NCI-H2029 (cell line): ENCODE measurements around the gene CHI3L1.

Experiments used
- DNase-seq: peaks from one replicate; lab custom pipeline; 2025; lab: John Stamatoyannopoulos, UW

The CHI3L1 gene

DNA sequence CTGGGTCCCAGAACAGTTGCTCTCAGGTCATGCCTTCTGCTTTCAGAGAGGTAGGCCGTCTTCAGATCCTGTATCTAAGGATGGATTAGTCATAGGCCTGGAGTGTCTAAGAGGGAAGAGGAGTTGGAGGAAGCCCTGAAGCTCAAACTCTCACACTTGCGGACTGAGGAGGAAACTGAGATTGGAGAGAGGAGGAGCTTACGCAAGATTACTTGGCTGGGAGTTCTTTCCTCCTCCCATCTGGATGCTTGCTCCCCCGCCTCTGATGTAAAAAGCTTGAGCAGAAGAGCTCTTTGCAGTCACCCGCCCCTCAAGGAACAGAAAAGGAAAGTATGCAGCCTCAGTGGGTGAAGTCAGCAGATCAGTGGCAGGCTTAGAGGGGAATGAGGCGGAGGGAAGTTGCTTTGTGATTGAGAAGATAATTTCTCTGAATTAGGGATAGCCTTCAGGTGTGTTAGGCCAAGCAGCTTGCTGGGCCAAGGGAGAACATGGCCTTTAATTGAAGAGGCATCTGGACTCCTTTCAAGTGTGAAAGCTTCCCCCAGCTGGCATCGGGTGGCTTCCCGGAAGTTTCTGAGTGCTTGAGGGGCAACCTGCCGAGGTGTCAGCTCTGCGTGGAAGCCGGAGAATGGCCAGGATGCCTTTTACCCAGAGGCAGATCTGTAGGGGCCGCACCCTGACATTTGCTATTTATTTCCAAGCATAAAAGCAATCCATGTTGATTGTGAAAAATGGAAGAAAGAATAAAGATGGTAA, 52.4 kb downstream of the CHI3L1 start:
- no peak for DNase-seq

DNA sequence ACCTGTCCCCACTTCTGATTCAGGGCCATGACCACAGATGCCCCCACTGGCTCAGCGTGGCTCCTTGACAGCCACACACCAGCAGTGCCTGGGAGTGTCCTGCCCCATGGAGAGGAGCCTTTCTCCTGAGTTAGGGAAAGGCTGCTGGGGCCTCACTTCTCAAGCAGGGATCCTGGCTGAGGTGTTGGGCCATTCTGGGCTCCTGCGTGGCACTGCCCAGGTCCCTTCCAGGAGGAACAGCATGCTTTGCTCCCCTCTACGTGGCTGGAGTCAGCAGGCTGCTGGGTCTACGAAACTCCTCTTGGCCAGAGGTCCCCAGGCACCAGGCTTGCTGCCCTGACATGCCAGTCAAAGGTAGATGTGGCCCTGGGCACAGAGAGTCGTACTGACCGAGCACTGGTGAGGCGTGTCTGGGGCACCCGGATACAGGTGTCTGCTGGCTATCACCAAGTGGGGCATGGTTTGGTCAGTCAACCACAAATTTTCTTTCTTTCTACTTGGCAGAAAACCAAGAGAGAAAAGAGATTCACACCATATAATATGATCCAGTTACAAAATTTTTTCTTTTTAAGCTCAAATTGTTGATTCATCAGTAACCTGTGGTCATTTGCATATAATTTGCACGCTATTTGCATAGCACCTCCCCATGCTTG, 54.8 kb downstream of the CHI3L1 start:
- DNase-seq, result no peak

DNA sequence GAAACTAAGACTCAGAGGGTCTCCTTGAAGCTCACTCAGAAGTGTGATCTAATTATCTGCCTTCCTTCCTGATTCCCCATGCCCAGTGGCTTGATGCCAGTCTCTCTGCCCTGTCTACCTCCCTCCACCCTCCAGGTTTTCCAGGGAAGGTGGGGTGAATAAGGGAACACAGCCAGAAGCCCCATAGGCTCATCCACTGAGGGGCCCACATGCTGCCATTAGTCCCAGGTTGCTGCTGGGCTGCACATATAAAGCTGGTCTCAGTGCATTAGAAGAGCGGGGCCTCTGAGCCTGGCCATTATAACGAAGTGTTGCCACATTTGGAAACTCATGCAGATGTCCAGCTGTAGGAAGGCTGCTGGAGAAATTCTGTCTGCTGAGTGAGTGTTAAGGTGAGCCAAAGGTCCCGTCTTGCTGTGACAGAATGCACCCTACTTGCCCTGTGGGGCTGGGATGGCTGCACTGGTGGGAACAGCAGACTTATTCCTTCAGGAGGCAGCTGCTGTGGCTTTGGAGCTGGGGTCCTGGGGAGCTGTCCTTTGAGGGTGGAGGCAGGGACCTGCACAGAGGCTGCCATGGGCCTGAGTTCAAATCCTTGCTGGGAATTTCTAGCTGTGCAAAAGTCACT, 56.0 kb downstream of the CHI3L1 start:
- no peak for DNase-seq

DNA sequence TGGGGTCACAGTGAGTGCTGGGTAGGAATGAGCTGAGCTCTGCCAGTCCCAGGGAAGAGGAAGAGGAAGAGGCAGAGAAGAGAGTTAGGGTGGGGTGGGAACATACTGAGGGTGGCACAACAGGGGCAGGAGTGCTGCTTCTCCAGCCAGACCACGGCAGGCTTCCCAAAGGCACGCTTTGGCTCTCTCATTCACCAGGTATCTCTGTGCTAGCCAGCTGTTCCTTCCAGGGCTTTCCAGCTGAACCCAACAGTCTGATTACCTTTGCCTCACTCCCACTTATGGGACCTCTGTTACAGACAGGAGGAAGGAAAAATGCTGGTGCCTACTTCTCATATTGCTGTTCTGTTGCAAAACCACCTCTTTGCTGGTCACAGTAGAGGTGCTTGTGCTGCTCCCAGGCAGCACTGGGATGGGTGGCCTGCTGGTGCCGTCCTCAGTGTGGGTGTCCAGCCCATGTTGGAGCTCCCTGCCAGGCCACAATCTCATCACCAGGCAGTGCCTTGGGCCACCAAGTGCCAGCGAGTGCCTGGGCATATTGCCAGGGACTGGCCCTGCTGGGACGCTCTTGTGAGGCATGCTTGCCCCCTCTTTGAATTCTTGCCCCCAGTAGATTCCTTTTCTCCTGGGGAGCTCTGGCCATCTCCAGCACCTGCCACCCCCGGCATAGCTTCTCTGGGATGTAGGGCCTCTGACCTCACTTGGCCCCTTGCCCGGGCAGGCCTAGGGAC, 56.8 kb downstream of the CHI3L1 start:
- DNase-seq, result peak; percentile 18
